HG03025 (cell line): Measurements from ENCODE around the gene ASIC2.

Experiments
- ATAC-seq: cut with Tn5 transposase; IDR thresholded peaks from one replicate; pipeline ENCODE4 v1.9.1; 2021; ENCODE audit warnings: mild to moderate bottlenecking, moderate library complexity; ENCODE audit not compliant: unreplicated experiment, low FRiP score

The ASIC2 gene

DNA sequence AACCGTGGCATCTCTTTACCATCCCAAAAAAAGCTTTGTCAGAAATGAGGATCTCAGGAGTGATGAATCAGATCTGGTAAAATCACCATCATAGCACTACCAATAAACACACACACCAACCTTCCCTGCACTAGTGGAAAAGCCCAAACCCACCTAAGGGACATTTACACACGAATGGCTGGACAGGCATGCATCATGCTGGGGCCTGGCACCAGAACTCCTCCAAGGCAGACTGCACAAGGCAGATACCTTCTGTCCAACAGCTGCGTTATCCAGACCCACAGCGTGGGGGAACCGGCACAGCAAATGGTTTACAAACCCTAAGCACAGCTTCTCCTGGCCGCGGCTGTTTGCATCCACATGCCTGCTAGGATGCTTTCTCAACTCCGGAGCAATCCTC lies 2.8 kb downstream of the ASIC2 start:
- no peak for ATAC-seq

DNA sequence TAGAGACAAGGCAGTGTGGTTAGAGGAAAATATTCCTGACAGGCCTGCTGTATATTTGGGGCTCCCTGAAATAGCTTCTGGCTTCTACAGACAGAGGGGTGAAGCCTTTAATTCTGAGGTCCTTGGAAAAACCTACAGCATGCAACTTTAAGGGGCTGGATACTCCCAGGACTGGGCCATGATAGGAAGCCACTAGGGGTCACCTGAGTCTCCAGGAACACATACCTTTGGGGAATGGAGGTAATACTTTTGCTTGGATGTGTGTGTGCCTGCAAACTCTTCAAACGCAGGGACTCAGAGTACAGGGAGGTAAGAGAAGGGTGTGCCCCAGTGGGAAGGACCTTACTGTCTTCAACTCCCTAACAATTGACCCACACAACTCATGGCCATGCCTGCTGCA lies 4.1 kb downstream of the ASIC2 start:
- no peak for ATAC-seq

- no peak for ATAC-seq
Measured at GRCh38 chr17:33287096-33287725, 5.9 kb downstream of the ASIC2 start.

- no peak for ATAC-seq
Measured at GRCh38 chr17:33285413-33285812, 7.7 kb downstream of the ASIC2 start.

DNA sequence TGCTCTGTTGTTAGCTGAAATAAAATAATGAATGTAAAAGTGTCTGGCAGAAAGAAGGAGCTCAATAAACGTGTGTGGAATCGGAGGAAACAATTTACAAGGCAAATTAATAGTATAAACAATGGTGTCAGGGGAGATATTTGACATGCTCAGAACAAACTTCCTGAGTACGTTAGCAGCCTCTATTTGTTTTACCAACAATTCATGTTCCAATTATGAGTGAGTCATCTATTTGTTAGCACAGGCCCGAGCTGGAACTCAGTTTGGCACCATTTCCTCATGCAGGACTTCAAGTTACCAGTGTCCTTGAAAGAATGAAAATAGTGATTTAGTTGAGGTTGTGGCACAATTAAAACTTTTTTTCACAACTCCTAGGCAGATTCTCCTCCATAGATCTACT lies 9.1 kb downstream of the ASIC2 start:
- ATAC-seq, result no peak

DNA sequence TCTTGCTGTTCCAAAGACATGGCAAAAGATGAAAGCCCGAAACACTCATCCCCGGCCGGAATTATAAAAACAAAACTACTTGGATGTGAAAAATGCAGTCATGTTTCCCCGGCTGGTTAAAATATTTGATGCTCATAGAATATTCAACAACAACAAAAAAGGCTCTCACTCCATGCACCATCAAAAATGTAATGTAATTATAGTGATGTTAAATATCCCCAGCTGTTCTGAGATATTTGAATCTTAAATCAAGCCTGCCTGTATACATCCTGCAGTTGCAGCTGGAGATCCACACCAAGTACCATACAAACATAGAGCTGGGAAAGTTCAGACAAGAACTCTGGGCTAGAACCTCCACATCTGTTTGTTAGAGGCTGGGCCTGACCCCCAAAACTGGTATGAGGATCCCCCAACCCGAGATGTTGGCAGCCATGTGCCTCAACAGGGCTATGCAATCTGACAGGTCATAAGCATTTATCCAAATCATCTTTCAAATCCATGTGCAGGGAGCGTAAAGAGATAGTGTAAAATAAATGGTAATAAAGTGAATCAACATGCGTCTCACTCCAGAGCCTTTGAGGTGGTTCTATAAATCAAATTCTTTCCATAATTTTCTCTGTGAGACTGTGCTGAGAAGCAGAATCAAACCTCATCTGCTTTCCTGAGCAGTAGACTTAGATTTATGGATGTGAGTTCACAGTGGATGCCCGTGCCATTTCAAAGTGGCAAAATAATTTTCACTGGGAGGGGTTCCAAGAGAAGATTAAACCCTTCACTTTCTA lies 12.7 kb downstream of the ASIC2 start:
- ATAC-seq, result no peak

DNA sequence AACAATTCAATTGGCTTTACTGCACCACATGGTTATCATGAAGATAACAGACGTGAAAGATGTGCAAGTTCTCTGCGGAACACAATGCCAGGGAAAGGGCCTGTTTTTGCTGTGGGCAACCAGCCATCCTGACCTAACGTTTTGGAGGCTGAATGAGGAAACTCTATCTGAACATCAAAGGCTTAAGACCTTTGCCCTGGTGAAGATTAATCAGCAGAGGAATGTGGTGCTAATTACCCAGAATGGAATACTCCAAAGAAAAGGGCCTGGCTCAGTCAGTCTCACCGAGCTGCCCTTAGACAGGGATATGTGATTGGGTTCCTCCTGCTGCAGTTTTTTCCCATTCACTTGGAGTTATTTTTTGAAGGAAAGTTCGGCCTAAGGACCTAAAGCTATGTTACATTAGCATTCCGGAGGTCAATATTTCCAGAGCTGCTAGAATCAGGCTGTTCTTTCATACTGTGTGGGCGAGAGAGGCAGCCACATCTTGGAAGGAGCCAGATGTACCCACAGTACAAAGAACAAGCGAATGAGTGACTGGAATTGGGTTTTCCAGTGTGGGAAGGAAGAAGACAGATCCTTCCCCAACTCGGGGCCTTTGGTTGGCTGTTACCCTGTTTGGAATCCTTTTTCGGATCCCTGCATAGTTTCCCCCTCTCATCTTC lies 15.5 kb downstream of the ASIC2 start:
- no peak for ATAC-seq

DNA sequence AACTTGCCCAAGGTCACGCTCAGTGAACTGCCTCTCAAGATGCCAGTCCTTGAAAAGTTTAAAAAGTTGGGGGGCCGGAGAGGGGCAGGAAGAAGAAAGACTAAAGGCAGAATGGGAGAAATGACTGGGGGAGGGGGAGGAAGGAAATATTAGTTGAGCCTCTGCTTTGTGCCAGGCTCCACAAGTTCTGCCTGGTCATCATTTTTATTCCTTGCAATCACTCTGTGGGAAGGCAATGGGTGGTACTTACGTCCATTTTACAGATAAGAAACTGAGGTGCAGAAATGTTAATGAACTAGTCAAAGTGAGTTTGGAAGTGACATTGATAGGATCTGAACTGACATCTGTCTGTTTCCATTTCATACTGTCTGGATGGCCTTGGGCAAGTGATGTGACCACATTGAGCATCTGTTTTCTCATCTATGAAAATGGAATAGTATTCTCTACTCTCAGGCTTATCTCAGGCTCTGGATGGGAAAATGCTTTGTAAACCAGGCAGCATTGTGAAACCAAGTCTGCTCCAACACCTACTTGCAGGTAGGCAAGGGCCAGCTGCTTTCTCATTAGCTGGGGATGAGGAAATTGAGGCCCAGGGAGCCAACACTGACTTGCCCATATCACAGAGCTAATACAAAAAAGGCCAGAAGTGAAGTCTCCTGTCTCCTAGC lies 19.2 kb downstream of the ASIC2 start:
- ATAC-seq, result no peak

DNA sequence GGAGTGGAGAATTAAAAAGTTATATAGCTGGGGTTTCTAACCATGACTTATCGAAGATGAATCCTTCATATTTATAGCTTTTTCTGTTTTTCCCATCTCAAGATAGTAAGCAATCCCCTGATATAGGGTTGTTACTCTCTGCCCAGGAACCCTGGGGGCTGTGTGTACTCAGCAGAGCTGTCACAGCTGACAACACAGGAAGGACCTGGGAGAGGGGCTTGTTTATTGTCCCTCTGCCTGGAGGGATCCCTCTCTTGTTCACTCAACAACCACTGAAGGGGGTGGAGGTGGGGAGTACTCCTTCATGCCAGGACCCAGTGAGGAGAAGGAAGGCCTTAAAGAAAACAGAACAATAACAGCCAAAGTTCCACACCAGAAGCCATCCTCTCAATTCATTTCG lies 19.8 kb downstream of the ASIC2 start:
- no peak for ATAC-seq

- no peak for ATAC-seq
Measured at GRCh38 chr17:33272438-33272837, 20.7 kb downstream of the ASIC2 start.

- ATAC-seq, result no peak
Measured at GRCh38 chr17:33269337-33270060, 23.6 kb downstream of the ASIC2 start.

- ATAC-seq, result no peak
Measured at GRCh38 chr17:33267851-33268548, 25.1 kb downstream of the ASIC2 start.

- ATAC-seq, result no peak
Measured at GRCh38 chr17:33267271-33267790, 25.8 kb downstream of the ASIC2 start.

DNA sequence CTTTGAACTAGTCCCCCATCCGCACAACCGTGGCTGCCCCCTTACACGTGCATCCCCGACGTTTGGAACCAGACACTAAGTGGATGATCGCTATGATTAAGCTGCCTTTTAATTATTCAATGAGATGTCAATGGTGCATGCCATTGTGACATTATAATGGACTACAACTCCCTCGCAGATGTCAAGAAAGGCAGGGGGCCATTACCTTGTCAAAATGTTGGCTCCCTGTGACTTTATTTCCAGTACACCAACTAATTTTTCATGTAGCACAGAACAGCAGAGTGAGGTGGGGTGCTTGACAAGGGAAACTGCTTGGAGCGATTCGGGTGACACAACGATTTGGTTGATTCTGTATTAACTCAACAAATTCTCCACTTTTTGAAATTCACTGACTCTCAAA lies 26.5 kb downstream of the ASIC2 start:
- no peak for ATAC-seq

DNA sequence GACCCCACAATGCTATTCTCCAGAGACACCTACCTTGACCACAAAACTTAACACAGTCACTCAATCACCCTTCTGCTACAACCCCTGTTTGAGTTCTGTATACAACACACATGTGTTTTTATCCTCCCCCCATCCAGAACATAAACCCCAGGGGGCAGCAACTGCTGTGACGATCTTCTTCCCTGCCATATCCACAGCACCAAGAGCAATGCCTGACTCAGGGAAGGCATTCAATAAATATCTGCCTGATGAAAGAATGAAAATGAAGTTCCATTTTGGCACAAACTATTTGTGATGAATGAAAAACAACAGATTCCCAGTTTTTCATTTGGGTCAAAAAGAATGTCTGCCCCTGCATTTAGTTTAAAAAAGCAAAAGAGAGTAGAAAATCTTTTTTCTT lies 27.0 kb downstream of the ASIC2 start:
- no peak for ATAC-seq

GRCh38 chr17:33263396-33263795 lies 29.7 kb downstream of the ASIC2 start:
- no peak for ATAC-seq

- no peak for ATAC-seq
Measured at GRCh38 chr17:33262266-33263123, 30.6 kb downstream of the ASIC2 start.

- ATAC-seq, result no peak
Measured at GRCh38 chr17:33261820-33262219, 31.3 kb downstream of the ASIC2 start.

DNA sequence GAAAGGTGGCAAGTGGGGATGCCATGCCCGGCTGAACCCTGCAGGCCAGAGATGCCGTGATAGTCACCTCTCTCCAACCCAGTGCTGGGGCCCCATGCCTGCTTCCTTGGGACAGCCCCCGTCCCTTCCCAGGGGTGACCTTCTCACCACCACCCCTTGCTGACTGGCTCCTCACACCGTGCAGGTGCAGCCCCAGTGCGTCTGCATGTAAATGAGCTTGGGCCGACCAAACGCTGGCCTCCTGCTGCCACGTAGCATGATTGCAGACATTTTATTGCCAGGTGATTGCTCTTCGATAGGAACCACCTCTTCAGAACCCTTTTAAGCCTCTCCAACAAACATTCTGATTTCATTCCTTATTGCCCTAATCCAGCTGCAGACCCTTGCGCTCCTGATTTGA lies 32.5 kb downstream of the ASIC2 start:
- no peak for ATAC-seq
